Gastroesophageal sphincter (tissue), 4 donors: ENCODE measurements around the gene TRIM8. TPM values are rescaled to one million over a fixed set of nuclear protein-coding genes. Genes with fewer than 3 reads are reported as not detected.

Experiments
- ATAC-seq: fragments of 150-250 bp; one replicate; pipeline ENCODE4 v1.9.1; 2016; ENCODE audit warnings: mild to moderate bottlenecking, moderate library complexity
- H3K27ac ChIP-seq, 4 donors: fragments of 200-600 bp; sonication (generic) in 3 of 4; 1 replicate in 3 of 4; 2 replicates in 1 of 4; pipeline ENCODE4 v1.5.1; 2016 to 2019
- H3K27me3 ChIP-seq: fragments of 200-600 bp; sonication (generic); one replicate; pipeline ENCODE4 v1.5.1; 2019
- H3K36me3 ChIP-seq, 2 donors: fragments of 200-600 bp; sonication (generic); one replicate each; pipeline ENCODE4 v1.5.1; 2019; ENCODE audit warnings: control low read depth in 1 of 2
- H3K4me1 ChIP-seq, 3 donors: fragments of 200-600 bp; sonication (generic); 1 replicate in 2 of 3; 2 replicates in 1 of 3; pipeline ENCODE4 v1.5.1; 2016 to 2019; ENCODE audit warnings: control low read depth in 2 of 3
- H3K4me3 ChIP-seq, 2 donors: fragments of 200-600 bp; sonication (generic); one replicate each; pipeline ENCODE4 v1.5.1; 2019; ENCODE audit warnings: mild to moderate bottlenecking in 1 of 2, moderate library complexity in 1 of 2
- H3K9me3 ChIP-seq, 3 donors: fragments of 200-600 bp; sonication (generic); one replicate each; pipeline ENCODE4 v1.5.1; 2017 to 2019; ENCODE audit warnings: control low read depth in 2 of 3
- EP300 ChIP-seq: sonication (generic); formaldehyde crosslinking; IDR thresholded peaks from one replicate; pipeline ENCODE4 v1.6.1; 2017; ENCODE audit warnings: antibody characterized with exemption, mild to moderate bottlenecking
- POLR2A ChIP-seq, 2 donors: fragments of 450-650 bp; IDR thresholded peaks; one replicate each; pipeline ENCODE4 v1.6.1; 2017; ENCODE audit warnings: antibody characterized with exemption in 2 of 2, mild to moderate bottlenecking in 2 of 2, moderate library complexity in 1 of 2
- POLR2AphosphoS5 ChIP-seq: sonication (generic); formaldehyde crosslinking; IDR thresholded peaks from one replicate; pipeline ENCODE4 v1.6.1; 2017; ENCODE audit warnings: antibody characterized with exemption
- whole genome bisulfite sequencing, 2 donors: methylation state at CpG; one replicate each; pipeline ENCODE4 v1.1.5; 2018; ENCODE audit warnings: low coverage in 1 of 2; 5-methylcytosine and 5-hydroxymethylcytosine counted together
- total RNA-seq, 4 donors: library from RNA; depleted of rRNA; stranded (reverse); fragments of >200 nt; gene quantifications; one replicate each; pipeline ENCODE4 v1.1.0, GENCODE V29; 2016
- TF ChIP-seq, protein P1 (sequence below), 4 experiments: fragments of 200-600 bp in 2 of 4; fragments of 450-650 bp in 2 of 4; sonication (generic) in 1 of 4; IDR thresholded peaks; one replicate each; pipeline ENCODE4 v1.5.1; 2017 to 2019; ENCODE audit warnings: antibody characterized with exemption in 4 of 4, mild to moderate bottlenecking in 2 of 4, moderate library complexity in 2 of 4

The TRIM8 gene
- total RNA-seq, 4 donors from 2014 or later, result 96.7 to 171 (median 131) TPM

DNA sequence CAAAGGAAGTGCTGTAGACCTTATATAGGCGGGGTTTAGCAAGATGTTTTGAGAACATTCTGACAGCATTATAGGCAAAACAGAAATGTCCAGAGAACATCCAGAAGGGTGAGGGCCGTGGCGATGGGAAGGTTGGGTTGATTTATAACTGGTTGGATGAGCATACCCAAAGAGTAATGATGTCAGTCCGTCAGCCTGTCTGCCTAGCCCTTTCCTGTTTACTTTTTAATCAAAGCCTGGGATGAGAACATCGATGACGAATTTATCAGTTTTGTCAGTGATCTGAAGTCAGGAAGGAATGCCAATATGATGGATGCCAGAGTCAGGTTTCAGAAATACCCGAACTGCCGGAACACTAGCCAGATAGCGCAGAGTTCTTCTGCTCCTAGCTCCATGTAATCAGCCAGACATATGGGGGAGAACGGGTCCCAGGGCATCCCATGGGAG is 33.8 kb upstream of the TRIM8 start:
- peaks cover 3 to 52% (median 40%) of the 10 kb centered on the region in 3 donors for H3K4me1 ChIP-seq
- peak; percentile 4 for ATAC-seq
- H3K4me3 ChIP-seq, result no peak overlapping the region

DNA sequence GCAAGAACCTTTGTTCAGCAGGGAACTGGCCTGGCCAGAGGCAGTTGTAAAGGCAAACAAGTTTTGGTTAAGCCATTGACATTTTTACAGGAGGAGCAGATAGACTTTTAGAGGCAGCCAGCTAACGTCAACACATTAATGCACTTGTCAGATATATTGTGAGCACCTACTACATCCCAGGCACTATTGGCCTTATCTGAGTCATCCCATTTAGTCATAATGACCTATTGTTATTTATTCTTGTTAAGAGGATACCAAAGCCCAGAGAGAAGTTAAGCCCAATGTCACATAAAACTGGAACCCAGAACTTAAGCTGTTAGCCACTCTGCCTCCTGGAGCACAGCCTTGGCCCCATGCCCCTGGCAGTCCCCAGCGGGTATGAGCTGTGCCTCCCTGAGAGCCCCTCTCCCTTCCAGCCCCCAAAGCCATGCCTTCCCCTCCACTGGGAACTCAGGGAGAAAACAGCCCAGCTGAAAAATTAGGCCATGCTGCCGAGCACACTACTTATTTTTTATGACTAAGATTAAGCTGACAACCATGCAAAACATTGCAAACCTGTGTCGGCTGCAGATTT is 32.7 kb upstream of the TRIM8 start:
- ATAC-seq, result no peak
- H3K4me1 ChIP-seq, result peaks cover 3 to 63% (median 47%) of the 10 kb centered on the region in 3 donors
- H3K36me3 ChIP-seq, result peaks cover 0 to 19% of the 10 kb centered on the region in 2 donors
- peak overlapping the region in 3 of 4 donors; percentile 56 to 76 (median 70) for H3K27ac ChIP-seq
- WGBS, 2 donors, result 25 to 31% methylated on average over 3 of the region's 4 CpGs
- no peak overlapping the region for H3K4me3 ChIP-seq
- TF ChIP-seq EP300, result no peak
- TF ChIP-seq, protein P1, sequence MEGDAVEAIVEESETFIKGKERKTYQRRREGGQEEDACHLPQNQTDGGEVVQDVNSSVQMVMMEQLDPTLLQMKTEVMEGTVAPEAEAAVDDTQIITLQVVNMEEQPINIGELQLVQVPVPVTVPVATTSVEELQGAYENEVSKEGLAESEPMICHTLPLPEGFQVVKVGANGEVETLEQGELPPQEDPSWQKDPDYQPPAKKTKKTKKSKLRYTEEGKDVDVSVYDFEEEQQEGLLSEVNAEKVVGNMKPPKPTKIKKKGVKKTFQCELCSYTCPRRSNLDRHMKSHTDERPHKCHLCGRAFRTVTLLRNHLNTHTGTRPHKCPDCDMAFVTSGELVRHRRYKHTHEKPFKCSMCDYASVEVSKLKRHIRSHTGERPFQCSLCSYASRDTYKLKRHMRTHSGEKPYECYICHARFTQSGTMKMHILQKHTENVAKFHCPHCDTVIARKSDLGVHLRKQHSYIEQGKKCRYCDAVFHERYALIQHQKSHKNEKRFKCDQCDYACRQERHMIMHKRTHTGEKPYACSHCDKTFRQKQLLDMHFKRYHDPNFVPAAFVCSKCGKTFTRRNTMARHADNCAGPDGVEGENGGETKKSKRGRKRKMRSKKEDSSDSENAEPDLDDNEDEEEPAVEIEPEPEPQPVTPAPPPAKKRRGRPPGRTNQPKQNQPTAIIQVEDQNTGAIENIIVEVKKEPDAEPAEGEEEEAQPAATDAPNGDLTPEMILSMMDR (IDR thresholded peaks at IDR 0.05), result no peak
- no peak for TF ChIP-seq POLR2A (IDR thresholded peaks at IDR 0.05)
- TF ChIP-seq POLR2AphosphoS5, result no peak
- no peaks in the 10 kb centered on the region for H3K27me3 ChIP-seq
- no peaks in the 10 kb centered on the region for H3K9me3 ChIP-seq

More for the DNA sequence above, 33.8 kb upstream of the TRIM8 start:
- Histone ChIP-seq H3K9me3 (no peaks in the 10 kb centered on the region), H3K27me3 (no peaks in the 10 kb centered on the region), H3K36me3 (peaks cover 0 to 12% of the 10 kb centered on the region in 2 donors), H3K27ac (peak overlapping the region in 3 of 4 donors; percentile 56 to 76 (median 70))
- 58 to 64% methylated on average over 9 of the region's 10 CpGs for WGBS, 2 donors
- TF ChIP-seq, protein P1 (IDR thresholded peaks at IDR 0.05), result no peak
- TF ChIP-seq POLR2AphosphoS5, result no peak
- no peak for TF ChIP-seq POLR2A (IDR thresholded peaks at IDR 0.05)
- no peak for TF ChIP-seq EP300

DNA sequence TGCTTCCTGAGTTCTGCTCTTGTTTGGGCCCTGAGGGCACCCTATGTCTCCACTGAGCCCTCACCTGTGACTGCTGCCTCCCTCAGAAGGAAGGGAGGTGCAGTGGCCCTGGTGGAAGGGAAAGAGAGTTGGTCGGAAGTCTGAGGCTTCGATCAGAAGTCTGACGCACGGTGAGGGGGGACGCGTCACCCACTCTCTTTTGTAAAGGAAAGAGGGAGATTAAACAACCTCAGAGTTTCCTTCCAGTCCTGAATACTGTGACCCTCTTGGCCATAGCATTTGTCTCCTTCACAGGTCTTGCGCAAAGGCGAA is 31.4 kb upstream of the TRIM8 start:
- Histone ChIP-seq H3K9me3 (no peaks in the 10 kb centered on the region), H3K27ac (peak overlapping the region in 3 of 4 donors; percentile 70 to 76 (median 76)), H3K4me3 (no peak overlapping the region), H3K4me1 (peaks cover 3 to 76% (median 55%) of the 10 kb centered on the region in 3 donors), H3K36me3 (peaks cover 0 to 26% of the 10 kb centered on the region in 2 donors), H3K27me3 (no peaks in the 10 kb centered on the region)
- TF ChIP-seq, protein P1 (IDR thresholded peaks at IDR 0.05), result no peak
- TF ChIP-seq EP300, result no peak
- TF ChIP-seq POLR2A (IDR thresholded peaks at IDR 0.05), result no peak
- 73 to 82% methylated on average over 6 of the region's 8 CpGs for WGBS, 2 donors
- ATAC-seq, result no peak

DNA sequence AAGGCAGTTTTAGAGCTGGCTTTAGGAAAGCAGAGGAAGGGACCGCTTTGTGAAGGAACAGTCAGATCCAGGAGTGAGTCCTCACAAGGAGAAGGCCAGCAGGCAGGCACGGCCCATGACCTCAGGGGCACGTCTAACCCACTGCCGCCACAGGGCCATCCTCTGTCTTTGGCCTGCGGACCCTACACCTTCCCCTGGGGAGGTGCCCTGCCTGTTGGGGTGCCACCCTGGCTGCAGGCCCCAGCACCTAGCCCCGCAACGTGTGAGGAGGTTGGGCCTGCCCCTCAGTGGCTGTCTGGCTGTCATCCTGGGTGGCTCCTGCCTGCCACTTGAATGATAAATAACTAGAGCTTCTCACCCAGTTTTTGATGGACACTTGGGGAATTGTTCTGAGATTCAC is 31.0 kb upstream of the TRIM8 start:
- Histone ChIP-seq H3K27ac (peak overlapping the region in 3 of 4 donors; percentile 70 to 76 (median 76)), H3K27me3 (no peaks in the 10 kb centered on the region), H3K4me3 (no peak overlapping the region), H3K9me3 (no peaks in the 10 kb centered on the region), H3K36me3 (peaks cover 0 to 30% of the 10 kb centered on the region in 2 donors), H3K4me1 (peaks cover 3 to 80% (median 57%) of the 10 kb centered on the region in 3 donors)
- TF ChIP-seq, protein P1 (IDR thresholded peaks at IDR 0.05), result no peak
- TF ChIP-seq POLR2AphosphoS5 (no peak), POLR2A (IDR thresholded peaks at IDR 0.05) (no peak), EP300 (no peak)
- ATAC-seq, result no peak
- 83% methylated on average over 3 of the region's 7 CpGs; no CpG with 5 or more reads in 1 of the 2 donors for WGBS, 2 donors

DNA sequence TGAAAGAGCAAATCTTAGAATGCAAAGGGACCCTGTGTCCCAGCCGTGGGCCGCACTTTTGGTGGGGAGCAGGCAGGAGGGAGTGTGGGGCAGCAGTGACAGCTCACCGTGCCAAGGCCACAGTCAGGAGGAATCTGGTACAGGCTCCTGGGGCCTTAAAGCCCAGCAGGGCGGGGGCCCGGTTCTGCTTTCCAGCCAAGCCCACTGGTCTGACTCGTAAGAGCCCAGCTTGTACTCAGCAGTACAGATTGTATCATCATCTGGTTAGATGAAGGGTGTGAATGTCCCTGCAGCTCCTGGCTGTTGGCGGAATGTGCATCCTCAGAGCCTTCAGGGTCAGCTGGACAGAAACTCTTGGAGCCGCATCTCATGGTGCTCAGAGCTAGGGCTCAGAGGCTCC is 30.5 kb upstream of the TRIM8 start:
- ATAC-seq, result peak; percentile 26
- Histone ChIP-seq H3K4me1 (peaks cover 3 to 85% (median 62%) of the 10 kb centered on the region in 3 donors), H3K4me3 (no peak overlapping the region), H3K27ac (peak overlapping the region in 3 of 4 donors; percentile 70 to 76 (median 76)), H3K36me3 (peaks cover 0 to 31% of the 10 kb centered on the region in 2 donors), H3K27me3 (no peaks in the 10 kb centered on the region), H3K9me3 (no peaks in the 10 kb centered on the region)
- TF ChIP-seq POLR2A (IDR thresholded peaks at IDR 0.05) (no peak), POLR2AphosphoS5 (no peak), EP300 (no peak)
- TF ChIP-seq, protein P1 (IDR thresholded peaks at IDR 0.05), result no peak
- WGBS, 2 donors, result 47% methylated on average over 5 of the region's 8 CpGs; no CpG with 5 or more reads in 1 of the 2 donors
